DOHH2 (cell line): ENCODE measurements around the gene SH3GLB1.

Experiments
- CTCF ChIP-seq: fragments of 200-600 bp; sonication (generic); IDR thresholded peaks from one replicate; pipeline ENCODE4 v1.5.1; 2014; ENCODE audit warnings: antibody characterized with exemption, mild to moderate bottlenecking, low read depth, low read length; ENCODE audit not compliant: poor library complexity, severe bottlenecking
- EZH2phosphoT487 ChIP-seq: fragments of 200-600 bp; sonication (generic); IDR thresholded peaks from 2 replicates; pipeline ENCODE4 v1.6.1; 2017; ENCODE audit warnings: borderline replicate concordance, mild to moderate bottlenecking, antibody characterized with exemption, low read length, moderate library complexity, mixed read lengths

DNA sequence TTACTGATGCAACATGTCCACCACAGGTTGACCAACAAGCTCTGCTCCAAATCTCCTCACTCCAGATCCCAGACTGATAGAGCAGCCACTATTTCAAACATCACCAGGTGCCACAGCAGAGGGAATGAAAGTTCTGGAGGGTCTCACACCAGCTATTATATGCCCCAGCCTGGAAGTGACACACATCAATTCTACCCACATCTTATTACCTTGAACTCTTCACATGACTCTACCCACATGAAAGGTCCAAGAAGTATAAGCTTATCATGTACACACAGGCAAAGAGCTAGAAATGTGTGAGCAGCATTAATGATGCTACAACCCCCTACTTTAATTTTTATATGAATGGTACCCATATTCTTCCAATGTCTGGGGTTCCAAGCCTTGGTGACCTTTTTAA is 64.2 kb downstream of the SH3GLB1 start:
- no peak for TF ChIP-seq CTCF
- TF ChIP-seq EZH2phosphoT487, result no peak
